NCI-H187 (cell line): Measurements from ENCODE around the gene TSC2.
A peak's percentile ranks its signal among the peaks of the same experiment; 100 is the strongest.

Experiments used
- DNase-seq, 2 experiments: peaks; one replicate each; lab custom pipeline; 2025; lab: John Stamatoyannopoulos, UW

Gene TSC2

GRCh38 chr16:2070576-2071453, 23.0 kb downstream of the TSC2 start:
- no peak for DNase-seq

GRCh38 chr16:2071454-2072202, 23.8 kb downstream of the TSC2 start:
- no peak for DNase-seq

DNA sequence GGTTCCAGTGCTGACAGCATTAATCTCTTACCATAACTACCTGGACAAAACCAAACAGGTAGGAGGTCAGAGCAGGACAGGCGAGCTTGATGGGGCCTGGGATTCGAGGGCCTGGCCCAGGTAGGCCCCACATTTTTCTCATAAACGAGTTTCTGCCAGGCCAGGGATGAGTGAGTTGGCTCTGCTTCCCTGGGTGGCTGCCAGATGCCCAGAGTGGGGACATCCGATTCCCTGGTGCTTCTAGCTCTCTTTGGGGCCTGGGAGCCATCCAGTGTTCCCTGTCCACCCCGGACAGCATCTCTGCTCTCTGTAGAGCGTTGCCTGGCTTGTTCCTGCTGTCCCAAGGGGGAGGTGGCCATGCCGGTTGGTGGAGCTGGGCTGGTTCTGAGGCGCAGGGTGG, 25.1 kb downstream of the TSC2 start:
- DNase-seq: no peak

- DNase-seq: no peak
These were observed 26.3 kb downstream of the TSC2 start for GRCh38 chr16:2074071-2074470.

DNA sequence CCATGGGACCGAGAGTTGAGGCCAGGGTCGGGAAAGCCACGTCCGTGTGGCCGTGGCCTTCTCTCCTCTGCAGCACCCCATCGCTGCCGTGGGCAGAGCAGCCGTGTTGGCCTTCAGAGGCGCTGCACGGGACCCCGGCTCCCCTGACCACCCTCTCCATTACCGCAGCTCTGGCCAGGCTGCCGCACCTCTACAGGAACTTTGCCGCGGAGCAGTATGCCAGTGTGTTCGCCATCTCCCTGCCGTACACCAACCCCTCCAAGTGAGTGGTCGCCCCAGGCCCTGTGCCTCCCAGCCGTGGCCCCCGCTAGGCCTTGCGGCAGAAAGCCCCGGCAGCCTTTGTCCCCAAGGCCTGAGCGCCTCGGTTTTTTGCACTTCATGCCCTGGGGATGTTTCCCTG, 27.8 kb downstream of the TSC2 start:
- no peak for DNase-seq

- DNase-seq: no peak
These were observed 28.5 kb downstream of the TSC2 start for GRCh38 chr16:2076072-2076865.

DNA sequence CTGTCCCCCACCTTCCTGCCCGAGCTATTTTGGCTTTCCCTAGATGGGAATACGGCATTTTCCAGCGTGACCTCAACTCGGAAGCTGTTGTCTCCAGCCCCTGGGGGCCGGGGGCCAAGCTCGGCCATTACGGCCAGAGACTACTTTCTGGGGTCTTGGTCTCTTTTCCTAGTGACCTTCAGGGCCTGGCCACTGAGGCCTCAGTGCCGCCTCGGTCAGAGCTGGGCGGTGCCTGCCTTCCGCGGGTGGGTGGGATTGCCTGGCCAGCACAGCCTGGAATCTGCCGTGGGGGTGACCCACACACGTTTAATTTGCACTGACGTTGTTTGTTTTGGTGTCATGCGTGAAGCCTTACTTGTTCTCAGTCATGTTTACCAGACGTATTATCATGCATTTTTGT, 29.2 kb downstream of the TSC2 start:
- no peak for DNase-seq

DNA sequence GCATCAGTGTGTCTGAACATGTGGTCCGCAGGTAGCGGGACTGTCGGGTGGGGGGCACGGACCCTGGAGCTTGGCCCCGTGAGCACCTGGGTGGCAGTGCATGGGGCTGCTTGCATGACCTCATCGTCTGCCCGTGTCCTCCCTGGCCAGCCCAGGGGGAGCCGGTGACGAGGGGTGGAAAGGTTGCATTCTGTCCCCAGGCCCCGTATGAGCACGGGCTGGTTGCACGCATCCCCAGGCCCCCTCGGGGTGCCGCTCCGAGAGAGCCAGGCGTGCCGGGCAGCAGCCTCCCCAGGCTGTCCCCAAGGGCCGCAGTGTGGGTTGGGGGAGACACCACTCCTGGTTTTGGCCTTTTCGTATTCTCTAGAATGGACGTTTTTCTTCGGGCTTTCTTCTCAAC, 29.9 kb downstream of the TSC2 start:
- DNase-seq: no peak

DNA sequence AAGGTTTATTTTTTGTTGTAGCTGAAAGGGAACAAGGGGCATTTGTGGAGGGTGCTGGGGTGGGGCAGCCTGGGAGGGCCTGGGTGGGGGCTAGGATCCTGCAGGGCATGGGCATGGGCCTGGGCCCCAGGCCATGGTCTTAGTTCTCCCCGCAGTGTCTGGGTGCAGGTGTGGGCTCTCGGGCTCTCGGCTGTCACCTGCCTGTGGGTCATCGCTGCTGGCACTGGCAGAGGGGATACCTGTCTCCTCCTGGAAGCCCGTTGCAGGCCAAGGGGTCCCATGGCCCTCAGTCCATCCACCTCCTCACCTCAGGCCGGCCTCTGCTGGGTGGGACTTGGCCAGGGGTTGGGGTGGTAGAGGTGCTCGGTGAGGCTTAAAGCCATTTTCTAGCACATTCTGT, 30.3 kb downstream of the TSC2 start:
- DNase-seq: no peak

DNA sequence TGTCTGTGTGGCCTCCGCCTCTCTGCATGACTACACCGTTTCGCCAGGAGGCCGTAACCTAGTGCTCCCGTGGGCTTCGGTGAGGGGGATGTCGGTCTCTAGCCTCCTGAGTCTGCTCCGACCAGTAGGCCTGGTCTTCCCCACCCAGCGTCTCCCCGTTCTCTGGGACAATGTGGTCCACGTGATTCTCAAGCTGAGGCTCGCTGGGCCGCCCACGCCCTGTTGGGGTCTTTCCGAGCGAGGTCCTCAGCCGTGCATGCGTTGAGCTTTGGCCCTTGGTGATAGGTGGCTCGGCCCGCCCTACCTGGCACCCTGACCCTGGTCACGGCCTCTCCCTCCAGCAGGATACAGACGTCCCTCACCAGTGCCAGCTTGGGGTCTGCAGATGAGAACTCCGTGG, 30.9 kb downstream of the TSC2 start:
- DNase-seq: no peak

DNA sequence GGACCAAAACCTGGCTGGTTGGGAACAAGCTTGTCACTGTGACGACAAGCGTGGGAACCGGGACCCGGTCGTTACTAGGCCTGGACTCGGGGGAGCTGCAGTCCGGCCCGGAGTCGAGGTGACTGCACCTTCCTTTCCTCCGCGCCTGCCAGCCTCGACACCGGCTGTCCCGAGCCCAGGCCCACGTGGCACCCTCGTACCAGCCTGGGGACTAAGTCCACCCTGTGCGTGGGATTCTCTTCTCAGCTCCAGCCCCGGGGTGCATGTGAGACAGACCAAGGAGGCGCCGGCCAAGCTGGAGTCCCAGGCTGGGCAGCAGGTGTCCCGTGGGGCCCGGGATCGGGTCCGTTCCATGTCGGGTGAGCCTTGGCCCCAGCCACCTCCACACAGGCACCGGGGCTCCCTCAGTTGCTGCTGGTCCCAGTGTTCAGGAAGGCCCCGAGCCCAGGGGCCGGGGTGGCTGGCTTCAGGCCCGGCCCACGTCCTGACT, 31.6 kb downstream of the TSC2 start:
- DNase-seq: no peak

DNA sequence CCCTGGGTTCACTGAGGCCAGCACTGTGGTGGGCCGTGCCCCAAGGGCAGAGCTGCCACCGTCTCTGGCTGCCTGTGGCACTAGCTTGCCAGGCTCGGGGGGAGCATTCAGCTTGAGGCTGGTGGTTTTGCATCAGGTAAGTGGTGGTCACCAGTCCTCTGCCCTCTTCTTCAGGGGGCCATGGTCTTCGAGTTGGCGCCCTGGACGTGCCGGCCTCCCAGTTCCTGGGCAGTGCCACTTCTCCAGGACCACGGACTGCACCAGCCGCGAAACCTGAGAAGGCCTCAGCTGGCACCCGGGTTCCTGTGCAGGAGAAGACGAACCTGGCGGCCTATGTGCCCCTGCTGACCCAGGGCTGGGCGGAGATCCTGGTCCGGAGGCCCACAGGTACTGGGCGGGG, 32.2 kb downstream of the TSC2 start:
- DNase-seq: no peak

DNA sequence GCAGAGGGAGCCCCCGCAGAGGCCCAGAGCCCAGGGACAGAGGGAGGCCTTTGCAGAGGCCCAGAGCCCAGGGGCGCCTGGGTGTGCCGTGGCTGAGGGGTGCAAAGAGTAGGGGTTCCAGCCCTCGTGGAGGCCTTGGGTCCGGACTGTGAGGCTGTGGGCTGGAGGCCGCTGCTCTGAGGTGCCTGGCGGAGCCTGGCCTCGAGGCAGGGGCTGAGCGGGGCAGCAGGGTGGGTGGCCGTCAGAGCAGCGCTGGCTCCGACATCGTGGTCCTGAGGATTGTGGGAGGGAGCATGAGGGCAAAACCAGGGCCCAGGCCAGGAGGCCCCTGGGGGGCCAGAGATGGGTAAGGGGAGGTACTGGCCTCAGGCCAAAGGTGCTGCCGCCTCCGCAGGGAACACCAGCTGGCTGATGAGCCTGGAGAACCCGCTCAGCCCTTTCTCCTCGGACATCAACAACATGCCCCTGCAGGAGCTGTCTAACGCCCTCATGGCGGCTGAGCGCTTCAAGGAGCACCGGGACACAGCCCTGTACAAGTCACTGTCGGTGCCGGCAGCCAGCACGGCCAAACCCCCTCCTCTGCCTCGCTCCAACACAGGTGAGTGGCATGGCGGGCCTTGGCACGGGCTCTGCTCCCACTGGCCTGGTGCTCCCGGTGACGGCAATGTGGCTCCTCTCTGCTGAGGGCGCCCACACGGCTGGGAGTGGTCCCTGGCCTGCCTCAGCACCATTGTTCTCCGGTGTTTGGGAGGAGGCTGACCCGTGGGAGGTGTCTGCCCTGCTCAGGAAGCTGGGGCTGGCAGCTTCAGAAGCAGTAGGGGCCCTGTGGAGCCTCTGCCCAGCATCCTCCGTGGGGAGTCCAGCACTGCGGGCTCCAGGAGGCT, 33.7 kb downstream of the TSC2 start:
- DNase-seq: no peak

DNA sequence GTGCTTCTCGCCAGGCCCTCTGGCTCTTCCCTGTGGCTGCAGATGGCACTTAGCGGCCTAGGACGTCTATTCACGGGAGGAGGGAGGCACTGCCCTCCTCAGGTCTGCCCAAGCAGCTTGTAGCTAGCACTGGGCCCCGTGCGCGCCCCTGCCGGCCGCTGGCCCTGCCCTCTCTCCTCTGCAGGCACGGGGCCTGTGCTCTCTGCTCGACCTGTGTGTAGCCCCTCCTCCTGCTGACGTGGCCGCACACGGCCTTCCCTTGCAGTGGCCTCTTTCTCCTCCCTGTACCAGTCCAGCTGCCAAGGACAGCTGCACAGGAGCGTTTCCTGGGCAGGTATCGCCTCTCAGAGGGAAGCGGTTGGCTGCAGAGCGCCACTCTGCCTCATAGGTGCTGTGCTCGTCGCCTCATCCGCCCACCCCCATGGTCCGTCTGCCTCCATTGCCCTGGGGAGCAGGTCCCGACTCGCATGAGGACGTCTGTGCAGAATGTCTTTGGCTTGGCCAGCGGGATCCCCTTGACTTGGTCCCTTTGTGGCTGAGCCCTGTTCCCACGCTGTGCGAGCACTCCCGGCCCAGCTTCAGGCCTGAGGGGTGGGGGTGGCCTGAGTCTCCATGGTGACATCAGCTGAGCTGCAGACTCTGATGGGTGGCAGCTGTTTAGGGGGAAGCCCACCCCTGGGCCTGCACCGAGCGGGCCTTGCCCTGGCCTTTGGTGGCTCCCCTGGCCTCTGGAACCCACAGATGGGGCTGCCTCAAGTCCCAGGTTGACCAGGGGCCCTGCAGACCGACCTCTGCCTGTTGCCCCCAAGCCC, 34.6 kb downstream of the TSC2 start:
- DNase-seq: peak; percentile 59 to 77

DNA sequence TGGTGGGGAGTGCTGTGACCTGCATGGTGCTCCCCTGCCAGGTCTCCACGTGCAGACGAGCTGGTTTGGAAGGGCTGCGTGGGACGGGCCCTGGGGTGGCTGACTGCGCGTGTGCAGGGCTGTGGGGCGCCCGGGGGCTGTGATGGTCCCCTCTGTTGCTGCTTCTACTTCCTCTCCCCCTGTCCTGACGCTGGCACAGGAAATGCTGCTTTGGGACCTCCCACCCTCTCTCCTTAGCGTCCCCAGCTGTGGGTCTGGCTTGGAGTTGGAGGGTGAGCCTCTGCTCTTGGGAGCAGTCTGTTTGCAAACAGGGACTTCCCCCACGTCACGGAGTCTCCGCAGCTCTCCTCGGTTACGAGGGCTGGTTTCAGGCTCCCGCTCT, 35.2 kb downstream of the TSC2 start:
- no peak for DNase-seq

DNA sequence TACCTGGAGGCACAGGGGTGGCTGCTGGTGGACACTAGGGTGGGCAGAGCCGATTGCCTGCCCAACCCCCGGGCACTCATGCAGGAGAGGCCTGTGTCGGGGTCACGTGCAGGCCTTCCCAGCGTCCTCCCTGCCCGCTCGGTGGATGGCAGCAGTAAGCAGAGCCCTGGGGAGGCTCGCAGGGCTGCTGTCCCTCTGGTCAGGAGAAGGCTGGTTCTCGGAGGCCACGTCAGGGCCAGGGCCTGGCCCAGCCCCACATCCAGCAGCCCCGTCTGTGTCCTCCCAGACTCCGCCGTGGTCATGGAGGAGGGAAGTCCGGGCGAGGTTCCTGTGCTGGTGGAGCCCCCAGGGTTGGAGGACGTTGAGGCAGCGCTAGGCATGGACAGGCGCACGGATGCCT, 35.6 kb downstream of the TSC2 start:
- DNase-seq: no peak

GRCh38 chr16:2083876-2084780, 36.3 kb downstream of the TSC2 start:
- no peak for DNase-seq

GRCh38 chr16:2084895-2085625, 37.3 kb downstream of the TSC2 start:
- DNase-seq: no peak

GRCh38 chr16:2085669-2086068, 37.9 kb downstream of the TSC2 start:
- no peak for DNase-seq
